M059J (cell line): ENCODE results near the gene CXXC1. TPM values are rescaled to one million over a fixed set of nuclear protein-coding genes. Genes with fewer than 3 reads are reported as not detected.
"Not testable (repeated sequence)": the region's sequence is repeated elsewhere in the genome, so short reads cannot be mapped to it uniquely, and the experiment has no call there.

Experiments used
- DNase-seq: peaks from one replicate; pipeline ENCODE4 v3.0.0-alpha.2; 2012; ENCODE audit warnings: low read depth
- total RNA-seq: library from RNA; depleted of rRNA; stranded (reverse); fragments of >200 nt; shearing (Covaris generic); gene quantifications from 2 replicates; pipeline ENCODE4 v1.2.3, GENCODE V29; 2014; rRNA removed

Gene CXXC1
- total RNA-seq = 19.0 and 32.4 TPM in 2 replicates

GRCh38 chr18:50287441-50288347 lies at the start of gene CXXC1:
CXXC1 (minus strand) TSS chr18:50287692; CDS start chr18:50287589, 103 bp downstream.
- DNase-seq = peak; percentile 98

- DNase-seq = no peak
Measured at GRCh38 chr18:50334546-50335152, 47.2 kb upstream of the CXXC1 start.

- no peak for DNase-seq
Measured at GRCh38 chr18:50331691-50332090, 44.2 kb upstream of the CXXC1 start.

GRCh38 chr18:50330176-50330575 lies 42.7 kb upstream of the CXXC1 start:
- no peak for DNase-seq

GRCh38 chr18:50327983-50328382 lies 40.5 kb upstream of the CXXC1 start:
- DNase-seq = no peak

GRCh38 chr18:50320719-50321118 lies 33.2 kb upstream of the CXXC1 start:
- DNase-seq = no peak

GRCh38 chr18:50315100-50315871 lies 27.8 kb upstream of the CXXC1 start:
- DNase-seq = no peak

- DNase-seq = no peak
Measured at GRCh38 chr18:50313873-50314460, 26.5 kb upstream of the CXXC1 start.

- DNase-seq = no peak
Measured at GRCh38 chr18:50313031-50313607, 25.6 kb upstream of the CXXC1 start.

GRCh38 chr18:50312296-50313030 lies 25.0 kb upstream of the CXXC1 start:
- DNase-seq = no peak

GRCh38 chr18:50311650-50312049 lies 24.2 kb upstream of the CXXC1 start:
- DNase-seq = no peak

- no peak for DNase-seq
Measured at GRCh38 chr18:50310080-50310479, 22.6 kb upstream of the CXXC1 start.

- DNase-seq = not testable (repeated sequence)
Measured at GRCh38 chr18:50308851-50309250, 21.4 kb upstream of the CXXC1 start.

- peak; percentile 91 for DNase-seq
Measured at GRCh38 chr18:50307738-50308470, 20.4 kb upstream of the CXXC1 start.

- DNase-seq = no peak
Measured at GRCh38 chr18:50307400-50307737, 19.9 kb upstream of the CXXC1 start.

- peak; percentile 85 for DNase-seq
Measured at GRCh38 chr18:50306944-50307343, 19.5 kb upstream of the CXXC1 start.

GRCh38 chr18:50301074-50301473 lies 13.6 kb upstream of the CXXC1 start:
- DNase-seq = no peak

GRCh38 chr18:50299626-50300388 lies 12.3 kb upstream of the CXXC1 start:
- DNase-seq = no peak
